CD4-positive, CD25-positive, alpha-beta regulatory T cell (primary cell): Measurements from ENCODE around the gene DMTF1. TPM values are rescaled to one million over a fixed set of nuclear protein-coding genes. Genes with fewer than 3 reads are reported as not detected.
"Not testable (repeated sequence)": the region's sequence is repeated elsewhere in the genome, so short reads cannot be mapped to it uniquely, and the experiment has no call there.

Experiments used
- ATAC-seq, 2 donors: fragments of 150-1000 bp; cut with Tn5 transposase; one replicate each; pipeline ENCODE4 v1.10.0; 2021; ENCODE audit warnings: low read depth in 2 of 2, moderate number of reproducible peaks in 2 of 2, moderate library complexity in 1 of 2
- DNase-seq, 3 donors: peaks; one replicate each; pipeline versions ENCODE4 v3.0.0 to v3.0.0-alpha.2; 2012 to 2022; ENCODE audit warnings: mixed read lengths in 1 of 3
- H3K27ac ChIP-seq: one replicate; pipeline ENCODE4 v1.7.0; 2013; ENCODE audit warnings: mild to moderate bottlenecking, low read length; ENCODE audit not compliant: insufficient read depth, poor library complexity, severe bottlenecking
- H3K27me3 ChIP-seq: one replicate; pipeline ENCODE4 v1.7.0; 2013; ENCODE audit warnings: low read length; ENCODE audit not compliant: control insufficient read depth, insufficient read depth
- H3K36me3 ChIP-seq: one replicate; pipeline ENCODE4 v1.7.0; 2013; ENCODE audit warnings: mild to moderate bottlenecking, low read length, moderate library complexity; ENCODE audit not compliant: control insufficient read depth, insufficient read depth
- H3K4me1 ChIP-seq: 2 replicates; pipeline ENCODE4 v1.7.0; 2013; ENCODE audit warnings: mild to moderate bottlenecking, low read length; ENCODE audit not compliant: insufficient read depth, control insufficient read depth, poor library complexity, severe bottlenecking
- H3K4me3 ChIP-seq: one replicate; pipeline ENCODE4 v1.7.0; 2013; ENCODE audit warnings: low read depth, mild to moderate bottlenecking, low read length, moderate library complexity
- H3K9me3 ChIP-seq, 2 experiments: 1 replicate in 1 of 2; 2 replicates in 1 of 2; pipeline ENCODE4 v1.7.0; 2013; ENCODE audit warnings: low read length in 2 of 2, mild to moderate bottlenecking in 1 of 2, moderate library complexity in 1 of 2; ENCODE audit not compliant: control insufficient read depth in 2 of 2
- H3K27ac Mint-ChIP-seq, 3 donors: one replicate each; pipeline ENCODE4 v1.8.0; 2020 to 2022; ENCODE audit warnings: mild to moderate bottlenecking in 3 of 3, mixed read lengths in 3 of 3, moderate library complexity in 2 of 3
- H3K27me3 Mint-ChIP-seq: one replicate; pipeline ENCODE4 v1.8.0; 2022; ENCODE audit warnings: mild to moderate bottlenecking, mixed read lengths
- H3K36me3 Mint-ChIP-seq: one replicate; pipeline ENCODE4 v1.8.0; 2020; ENCODE audit warnings: mixed read lengths
- H3K4me1 Mint-ChIP-seq, 4 donors: one replicate each; pipeline ENCODE4 v1.8.0; 2020 to 2022; ENCODE audit warnings: mixed read lengths in 4 of 4, mild to moderate bottlenecking in 1 of 4
- H3K4me3 Mint-ChIP-seq, 4 donors: one replicate each; pipeline ENCODE4 v1.8.0; 2020 to 2022; ENCODE audit warnings: mild to moderate bottlenecking in 4 of 4, mixed read lengths in 4 of 4, moderate library complexity in 3 of 4
- H3K9me3 Mint-ChIP-seq, 7 donors: one replicate each; pipeline ENCODE4 v1.8.0; 2020 to 2022; ENCODE audit warnings: mixed read lengths in 7 of 7, mild to moderate bottlenecking in 3 of 7, moderate library complexity in 2 of 7
- polyA plus RNA-seq, 4 donors: library from polyadenylated mRNA; unstranded; fragments of 300-500 nt; fragmentation: Illumina TruSeq; gene quantifications; one replicate each; pipeline ENCODE4 v1.2.3, GENCODE V29; 2021
- total RNA-seq: library from RNA; stranded (reverse); gene quantifications from one replicate; pipeline ENCODE4 v1.2.3, GENCODE V29; 2022

DMTF1 gene
- total and polyA plus RNA-seq, 5 donors from 2014 or later = 27.9 to 167 (median 32.5) TPM

- Mint-ChIP-seq H3K4me1 (peaks cover 0 to 2% (median 0%) of the 10 kb centered on the region in 4 donors), H3K36me3 (no peaks in the 10 kb centered on the region), H3K9me3 (no peaks in the 10 kb centered on the region), H3K27ac (no peak overlapping the region), H3K27me3 (peaks cover 21% of the 10 kb centered on the region), H3K4me3 (no peak overlapping the region)
- no peak overlapping the region for H3K4me3 ChIP-seq
- H3K9me3 ChIP-seq = no peaks in the 10 kb centered on the region
- no peak for ATAC-seq
- DNase-seq = no peak
- no peaks in the 10 kb centered on the region for H3K36me3 ChIP-seq
- H3K4me1 ChIP-seq = no peaks in the 10 kb centered on the region
- no peak overlapping the region for H3K27ac ChIP-seq
- H3K27me3 ChIP-seq = peaks cover 2% of the 10 kb centered on the region
Measured at GRCh38 chr7:87231258-87231657, 79.0 kb downstream of the DMTF1 start.

- peaks cover 21% of the 10 kb centered on the region for H3K27me3 Mint-ChIP-seq
- peaks cover 0 to 2% (median 0%) of the 10 kb centered on the region in 4 donors for H3K4me1 Mint-ChIP-seq
Measured at GRCh38 chr7:87231711-87232110, 79.5 kb downstream of the DMTF1 start.

GRCh38 chr7:87234949-87235348 is 82.7 kb downstream of the DMTF1 start:
- H3K4me3 ChIP-seq = no peak overlapping the region
- Mint-ChIP-seq H3K4me1 (peaks cover 0 to 5% (median 0%) of the 10 kb centered on the region in 4 donors), H3K27me3 (peaks cover 27% of the 10 kb centered on the region), H3K36me3 (no peaks in the 10 kb centered on the region), H3K27ac (no peak overlapping the region), H3K9me3 (no peaks in the 10 kb centered on the region), H3K4me3 (no peak overlapping the region)
- peaks cover 2% of the 10 kb centered on the region for H3K27me3 ChIP-seq
- DNase-seq (no peak), ATAC-seq (no peak)
- no peaks in the 10 kb centered on the region for H3K36me3 ChIP-seq
- H3K9me3 ChIP-seq = no peaks in the 10 kb centered on the region
- H3K27ac ChIP-seq = no peak overlapping the region
- no peaks in the 10 kb centered on the region for H3K4me1 ChIP-seq

More at GRCh38 chr7:87231711-87232110, 79.5 kb downstream of the DMTF1 start:
- H3K36me3 ChIP-seq = no peaks in the 10 kb centered on the region
- DNase-seq (no peak), ATAC-seq (no peak)
- Mint-ChIP-seq H3K4me3 (no peak overlapping the region), H3K27ac (no peak overlapping the region), H3K36me3 (no peaks in the 10 kb centered on the region), H3K9me3 (no peaks in the 10 kb centered on the region)
- H3K27ac ChIP-seq = no peak overlapping the region
- H3K27me3 ChIP-seq = peaks cover 2% of the 10 kb centered on the region
- no peaks in the 10 kb centered on the region for H3K4me1 ChIP-seq
- no peaks in the 10 kb centered on the region for H3K9me3 ChIP-seq
- no peak overlapping the region for H3K4me3 ChIP-seq

- H3K27me3 ChIP-seq, H3K27ac Mint-ChIP-seq, H3K36me3 ChIP-seq, H3K4me3 Mint-ChIP-seq, H3K9me3 ChIP-seq, H3K4me1 ChIP-seq, ATAC-seq, H3K9me3 Mint-ChIP-seq, DNase-seq, H3K36me3 Mint-ChIP-seq, H3K4me3 ChIP-seq, H3K4me1 Mint-ChIP-seq, H3K27ac ChIP-seq: not testable (repeated sequence)
- H3K27me3 Mint-ChIP-seq = peaks cover 23% of the 10 kb centered on the region
Measured at GRCh38 chr7:87238464-87239051, 86.3 kb downstream of the DMTF1 start.

GRCh38 chr7:87245671-87246070 is 93.4 kb downstream of the DMTF1 start:
- H3K4me3 Mint-ChIP-seq, H3K27ac Mint-ChIP-seq, H3K4me3 ChIP-seq, H3K27me3 Mint-ChIP-seq, H3K4me1 ChIP-seq, H3K36me3 Mint-ChIP-seq, H3K27me3 ChIP-seq, H3K9me3 ChIP-seq, ATAC-seq, H3K27ac ChIP-seq, DNase-seq, H3K4me1 Mint-ChIP-seq, H3K36me3 ChIP-seq: not testable (repeated sequence)
- peaks cover 0 to 17% (median 11%) of the 10 kb centered on the region in 7 donors for H3K9me3 Mint-ChIP-seq

Other genes starting within 250 kb of the DMTF1 start
- gene ELAPOR2, start 92.8 kb upstream of the DMTF1 start, total RNA-seq = 20.3 TPM
- 1 to 10 TPM; 2.4 to 5.5 (median 2.9) TPM for gene ELAPOR2, start 92.8 kb upstream of the DMTF1 start, polyA plus RNA-seq
- 98.0 TPM for gene TMEM243, start 67.3 kb downstream of the DMTF1 start, total RNA-seq
- gene TMEM243, start 67.3 kb downstream of the DMTF1 start, polyA plus RNA-seq = 10 to 100 TPM; 56.9 to 83.9 (median 78.3) TPM
- 12.4 TPM for gene CROT, start 193.2 kb downstream of the DMTF1 start, total RNA-seq
- 1 to 10 TPM; 5.8 to 6.8 (median 6.5) TPM for gene CROT, start 193.2 kb downstream of the DMTF1 start, polyA plus RNA-seq